Measurements from ENCODE around the gene SCN11A. TPM values are rescaled to one million over a fixed set of nuclear protein-coding genes. Genes with fewer than 3 reads are reported as not detected.

Gene SCN11A
- 0.48 and 0.63 TPM in 2 replicates for total RNA-seq
- long read RNA-seq = 0 reads

- peak within 1 kb of the TSS; percentile 94 for H3K4me3 Mint-ChIP-seq
- DNase-seq (ENCODE audit: low read depth, low spot score) = peak; percentile 82
- TF ChIP-seq CTCF (conservative IDR thresholded peaks at IDR 0.05) = no peak
- H3K27me3 Mint-ChIP-seq (ENCODE audit: low read depth) = peaks cover 24% of the 10 kb centered on the region
- peak within 1 kb of the TSS; percentile 97 for H3K27ac Mint-ChIP-seq (ENCODE audit: unreplicated experiment)
- H3K36me3 Mint-ChIP-seq (ENCODE audit: low read depth) = no peaks in the 10 kb centered on the region
- H3K4me1 Mint-ChIP-seq = peaks cover 31% of the 10 kb centered on the region
- no peaks in the 10 kb centered on the region for H3K9me3 Mint-ChIP-seq
Observed at GRCh38 chr3:39051649-39052561, at the start of gene SCN11A, which contains the start of gene WDR48. Gene SCN11A, minus strand, starts transcription at chr3:39051944. Its CDS starts 101,582 bp downstream, at chr3:38950362. Gene WDR48, plus strand, starts transcription at chr3:39052016. Its CDS starts 10 bp downstream, at chr3:39052026.

- Mint-ChIP-seq H3K27ac (ENCODE audit: unreplicated experiment) (no peak overlapping the region), H3K4me1 (peaks cover 34% of the 10 kb centered on the region), H3K27me3 (ENCODE audit: low read depth) (no peaks in the 10 kb centered on the region), H3K9me3 (no peaks in the 10 kb centered on the region), H3K4me3 (peak overlapping the region; percentile 62), H3K36me3 (ENCODE audit: low read depth) (no peaks in the 10 kb centered on the region)
- DNase-seq (ENCODE audit: low read depth, low spot score) = no peak
- TF ChIP-seq CTCF (conservative IDR thresholded peaks at IDR 0.05) = peak; percentile 65
Observed at GRCh38 chr3:39101022-39101689, 49.4 kb upstream of the SCN11A start.

- Mint-ChIP-seq H3K4me1 (peaks cover 27% of the 10 kb centered on the region), H3K4me3 (no peak overlapping the region), H3K36me3 (ENCODE audit: low read depth) (no peaks in the 10 kb centered on the region), H3K9me3 (no peaks in the 10 kb centered on the region), H3K27me3 (ENCODE audit: low read depth) (no peaks in the 10 kb centered on the region), H3K27ac (ENCODE audit: unreplicated experiment) (no peak overlapping the region)
- no peak for TF ChIP-seq CTCF (conservative IDR thresholded peaks at IDR 0.05)
- no peak for DNase-seq (ENCODE audit: low read depth, low spot score)
Observed at GRCh38 chr3:39100500-39100886, 48.7 kb upstream of the SCN11A start.

GRCh38 chr3:39099738-39100499 lies 48.2 kb upstream of the SCN11A start:
- no peaks in the 10 kb centered on the region for H3K27me3 Mint-ChIP-seq (ENCODE audit: low read depth)
- no peaks in the 10 kb centered on the region for H3K9me3 Mint-ChIP-seq
- peaks cover 21% of the 10 kb centered on the region for H3K4me1 Mint-ChIP-seq
- DNase-seq (ENCODE audit: low read depth, low spot score) = no peak
- TF ChIP-seq CTCF (conservative IDR thresholded peaks at IDR 0.05) = no peak
- no peak overlapping the region for H3K4me3 Mint-ChIP-seq
- no peak overlapping the region for H3K27ac Mint-ChIP-seq (ENCODE audit: unreplicated experiment)
- peaks cover 3% of the 10 kb centered on the region for H3K36me3 Mint-ChIP-seq (ENCODE audit: low read depth)

- H3K4me1 Mint-ChIP-seq = peaks cover 19% of the 10 kb centered on the region
- no peaks in the 10 kb centered on the region for H3K27me3 Mint-ChIP-seq (ENCODE audit: low read depth)
- H3K9me3 Mint-ChIP-seq = no peaks in the 10 kb centered on the region
- H3K4me3 Mint-ChIP-seq = no peak overlapping the region
- TF ChIP-seq CTCF (conservative IDR thresholded peaks at IDR 0.05) = no peak
- peaks cover 6% of the 10 kb centered on the region for H3K36me3 Mint-ChIP-seq (ENCODE audit: low read depth)
- H3K27ac Mint-ChIP-seq (ENCODE audit: unreplicated experiment) = no peak overlapping the region
- DNase-seq (ENCODE audit: low read depth, low spot score) = no peak
Observed at GRCh38 chr3:39099242-39099641, 47.5 kb upstream of the SCN11A start.

Data from neural crest cell (in vitro differentiated cells).